HG02981 (cell line): ENCODE measurements around the gene PIGU.
"Not testable (repeated sequence)": the region's sequence is repeated elsewhere in the genome, so short reads cannot be mapped to it uniquely, and the experiment has no call there.

Experiments
- ATAC-seq: cut with Tn5 transposase; IDR thresholded peaks from one replicate; pipeline ENCODE4 v1.9.1; 2021; ENCODE audit warnings: mild to moderate bottlenecking, moderate library complexity; ENCODE audit not compliant: unreplicated experiment

Gene PIGU

GRCh38 chr20:34537651-34538050, 139.2 kb downstream of the PIGU start:
- ATAC-seq, result no peak

DNA sequence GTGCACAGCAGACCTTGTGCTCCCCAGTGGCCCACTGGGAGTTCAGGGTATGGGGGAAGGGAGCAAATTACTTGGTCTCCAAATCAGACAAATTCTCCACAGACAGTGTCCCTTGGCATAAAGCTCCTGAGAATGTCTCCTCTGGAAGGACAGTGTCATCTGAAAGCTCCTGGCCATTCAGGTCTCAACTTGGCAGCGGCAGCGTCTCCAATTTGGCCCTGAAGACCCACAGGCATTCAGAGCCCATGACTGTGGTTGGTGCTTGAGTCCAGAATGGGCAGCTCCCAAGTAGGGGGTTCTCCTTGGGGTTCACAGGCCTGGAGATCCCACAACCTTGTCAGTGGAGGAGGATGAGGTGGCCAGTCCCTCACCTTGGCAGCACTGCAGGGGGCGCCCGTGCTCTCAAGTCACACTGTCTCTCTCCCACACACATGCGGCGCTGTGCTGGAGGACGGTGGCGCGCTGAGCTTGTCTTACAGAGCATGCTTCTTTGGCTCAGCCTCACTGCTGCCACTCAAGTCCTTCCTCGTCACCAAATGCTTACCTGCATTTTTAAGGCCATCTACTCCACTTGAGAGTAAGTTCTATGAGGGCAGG, 140.0 kb downstream of the PIGU start:
- no peak for ATAC-seq

- no peak for ATAC-seq
These were observed 141.0 kb downstream of the PIGU start for GRCh38 chr20:34535857-34536256.

- no peak for ATAC-seq
These were observed 141.5 kb downstream of the PIGU start for GRCh38 chr20:34535301-34535840.

GRCh38 chr20:34534391-34535165, 142.3 kb downstream of the PIGU start:
- no peak for ATAC-seq

DNA sequence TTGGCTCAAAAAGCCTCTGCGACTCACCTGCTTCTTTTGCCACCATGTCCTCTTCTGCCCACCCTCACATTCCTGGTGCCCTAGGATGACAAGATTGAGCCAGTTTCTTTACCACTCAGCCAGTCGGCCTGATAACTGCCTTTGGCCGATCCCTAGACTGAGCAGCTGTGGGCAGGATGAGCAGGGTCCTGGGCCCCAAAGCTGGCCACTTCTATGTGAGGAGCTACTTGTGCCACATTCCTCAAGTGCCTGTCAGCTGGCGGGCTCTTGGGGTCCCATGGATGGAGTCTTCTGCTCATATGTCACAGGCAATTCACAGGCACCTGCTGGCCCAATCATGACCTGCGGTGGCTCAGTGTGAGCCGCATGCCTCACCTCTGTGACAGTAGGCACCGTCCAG, 144.1 kb downstream of the PIGU start:
- no peak for ATAC-seq

DNA sequence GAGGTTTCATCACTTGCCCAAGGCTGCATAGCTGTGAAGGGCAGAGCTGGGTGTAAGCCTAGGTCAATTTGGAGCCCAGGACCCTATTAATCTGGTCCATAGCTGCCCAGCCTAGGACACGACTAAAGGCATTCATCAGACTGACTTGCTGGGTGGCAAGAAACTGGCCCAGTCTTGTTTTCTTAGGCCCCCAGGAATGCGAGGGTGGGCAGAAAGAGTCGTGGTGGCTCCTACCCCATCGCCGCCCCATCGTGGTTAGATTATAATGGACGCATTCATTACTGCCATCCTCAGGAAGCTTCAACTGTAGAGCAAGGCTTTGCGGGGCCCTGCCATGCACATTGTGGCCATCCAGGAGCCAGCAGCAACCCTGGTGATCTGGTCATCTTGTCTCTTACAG, 144.6 kb downstream of the PIGU start:
- ATAC-seq, result no peak

DNA sequence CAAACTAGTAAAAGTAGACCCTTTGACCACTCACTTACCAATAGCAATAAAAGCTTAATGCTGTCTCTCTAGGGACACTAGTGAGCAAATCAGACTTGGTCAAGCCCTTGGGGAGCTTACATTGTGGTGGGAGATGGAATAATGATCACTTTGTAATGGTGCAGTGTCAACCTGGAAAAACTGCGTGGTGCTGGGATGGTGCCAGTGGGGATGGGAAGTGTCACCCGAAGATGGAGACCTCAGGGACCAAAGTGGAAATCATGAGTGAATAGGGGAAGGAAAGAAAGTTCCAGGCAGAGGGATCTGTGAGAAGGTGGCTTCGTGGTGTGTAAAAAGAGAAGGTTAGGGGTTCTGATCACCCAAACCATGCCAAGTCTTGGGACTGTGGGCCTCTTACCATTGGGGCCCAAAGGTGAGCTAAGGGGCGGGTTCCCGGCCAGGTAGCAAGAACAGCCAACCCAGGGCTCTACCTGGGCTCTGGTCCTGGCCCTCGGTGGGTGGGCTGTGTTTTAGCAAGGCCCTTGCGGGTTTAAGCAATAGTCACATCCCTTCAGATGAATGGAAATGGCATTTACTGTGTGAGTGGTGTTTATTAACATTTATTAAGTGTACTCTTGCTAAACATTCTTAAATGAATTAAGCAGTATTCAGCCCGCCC, 145.2 kb downstream of the PIGU start:
- no peak for ATAC-seq

GRCh38 chr20:34530342-34530741, 146.6 kb downstream of the PIGU start:
- no peak for ATAC-seq

GRCh38 chr20:34529742-34530141, 147.2 kb downstream of the PIGU start:
- ATAC-seq, result no peak

- ATAC-seq, result no peak
These were observed 148.0 kb downstream of the PIGU start for GRCh38 chr20:34528921-34529297.

GRCh38 chr20:34527016-34527415, 149.9 kb downstream of the PIGU start:
- no peak for ATAC-seq

GRCh38 chr20:34526466-34526865, 150.4 kb downstream of the PIGU start:
- ATAC-seq, result no peak

DNA sequence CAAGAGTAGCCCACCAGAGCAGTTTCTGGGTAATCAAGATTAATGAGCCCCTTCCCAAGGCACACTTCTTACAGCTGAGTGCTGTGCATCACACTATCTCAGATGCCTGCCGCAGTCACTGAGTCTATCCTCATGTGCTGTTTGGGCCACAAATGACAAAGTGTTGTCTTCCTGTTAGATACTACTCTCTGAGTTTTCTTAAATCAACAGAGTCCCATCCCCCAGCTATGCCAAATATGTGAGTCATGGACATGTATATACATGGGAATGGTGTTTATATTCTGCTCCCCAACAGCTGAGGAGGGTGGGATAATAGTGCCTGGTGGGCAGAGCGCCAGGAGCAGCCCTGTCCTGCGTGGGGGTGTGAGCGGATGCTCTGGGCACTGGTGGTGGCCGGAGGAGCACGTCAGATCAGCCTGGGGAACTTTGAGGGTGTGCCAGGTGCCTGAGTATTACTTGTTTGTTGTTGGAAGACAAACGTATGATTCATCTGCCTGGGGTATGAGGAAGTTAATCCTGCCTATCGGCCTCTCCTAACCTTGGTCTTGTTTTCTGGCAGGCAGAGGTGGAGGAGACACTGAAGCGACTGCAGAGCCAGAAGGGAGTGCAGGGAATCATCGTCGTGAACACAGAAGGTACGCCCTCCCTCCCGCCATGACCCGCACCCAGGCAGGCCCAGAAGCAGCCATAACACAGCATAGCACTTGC, 151.0 kb downstream of the PIGU start:
- ATAC-seq, result no peak

DNA sequence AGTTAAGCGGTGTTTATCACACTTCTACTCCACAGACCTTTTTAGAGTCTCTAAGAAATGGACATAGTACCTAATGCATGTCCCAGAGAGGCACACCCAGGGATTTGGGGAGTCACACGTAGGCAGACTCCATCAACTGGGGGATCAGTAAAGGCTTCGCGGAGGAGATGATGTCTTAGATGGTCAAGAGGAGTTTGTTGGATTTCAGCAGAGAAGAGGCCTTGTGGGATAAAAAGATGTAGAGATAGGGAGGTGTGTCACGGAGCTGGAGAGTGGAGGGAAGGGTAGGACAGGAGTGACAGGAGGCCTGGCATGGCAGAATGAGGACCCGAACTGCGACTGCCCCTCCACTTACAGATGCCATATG, 151.6 kb downstream of the PIGU start:
- no peak for ATAC-seq

DNA sequence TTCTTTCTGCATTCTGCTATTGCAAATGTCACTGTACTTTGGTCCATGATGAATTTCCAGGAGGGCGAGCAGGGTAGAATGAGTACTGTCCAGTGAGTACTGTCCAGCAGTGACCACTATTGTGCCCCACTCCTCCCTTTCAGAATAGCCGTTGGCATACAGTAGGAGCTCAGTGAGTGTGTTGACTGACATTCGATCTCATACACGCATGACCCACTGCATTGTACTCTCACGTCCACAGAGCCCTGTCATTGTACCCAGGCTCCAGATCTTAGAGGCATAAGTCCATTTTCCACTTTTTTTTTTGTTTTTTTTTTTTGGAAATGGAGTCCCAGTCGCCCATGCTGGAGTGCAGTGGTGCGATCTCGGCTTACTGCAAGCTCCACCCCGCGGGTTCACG, 152.5 kb downstream of the PIGU start:
- ATAC-seq, result no peak

DNA sequence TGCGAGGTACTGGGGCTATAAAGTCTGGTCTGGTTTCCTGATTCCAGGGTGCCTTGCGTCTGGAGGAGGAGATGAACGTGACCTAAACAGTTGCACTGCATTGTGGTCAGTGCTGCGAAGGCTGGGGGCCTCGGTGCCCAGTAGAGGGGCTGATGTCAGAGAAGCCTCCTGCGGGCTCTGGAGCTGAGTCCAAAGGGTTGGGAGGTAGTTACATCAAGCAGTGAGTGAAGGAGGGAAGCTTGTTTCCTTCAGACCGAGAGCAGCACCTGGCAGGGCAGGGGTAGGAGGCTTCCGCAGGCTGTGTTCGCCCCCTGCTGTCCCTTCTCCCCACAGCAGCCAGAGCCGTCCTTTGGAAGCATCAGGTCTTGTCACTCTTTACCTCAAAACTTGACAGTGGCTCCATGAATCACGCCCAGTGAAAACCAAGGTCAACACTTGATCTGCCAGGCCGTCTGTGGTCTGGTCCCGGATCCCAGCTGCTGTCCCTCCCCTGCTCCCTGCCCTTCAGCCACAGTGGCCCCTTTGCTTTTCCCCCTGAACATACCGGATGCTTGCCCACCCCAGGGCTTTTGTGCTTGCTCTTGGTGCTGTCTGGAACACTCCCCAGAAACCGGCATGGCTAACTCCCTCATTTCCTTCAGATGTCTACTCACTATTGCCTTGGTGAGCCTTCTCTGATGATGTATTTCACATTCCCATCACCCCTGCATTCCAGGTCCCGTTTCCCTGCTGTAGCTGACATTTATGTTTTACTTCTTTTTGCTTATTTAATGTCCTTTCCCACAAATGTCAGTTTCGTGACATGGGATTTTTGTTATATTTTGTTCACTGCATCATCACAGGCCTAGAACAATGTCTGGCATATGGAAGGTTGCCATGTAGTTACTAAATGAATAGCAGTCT, 153.7 kb downstream of the PIGU start:
- no peak for ATAC-seq

- ATAC-seq, result not testable (repeated sequence)
These were observed 157.1 kb downstream of the PIGU start for GRCh38 chr20:34519841-34520240.

DNA sequence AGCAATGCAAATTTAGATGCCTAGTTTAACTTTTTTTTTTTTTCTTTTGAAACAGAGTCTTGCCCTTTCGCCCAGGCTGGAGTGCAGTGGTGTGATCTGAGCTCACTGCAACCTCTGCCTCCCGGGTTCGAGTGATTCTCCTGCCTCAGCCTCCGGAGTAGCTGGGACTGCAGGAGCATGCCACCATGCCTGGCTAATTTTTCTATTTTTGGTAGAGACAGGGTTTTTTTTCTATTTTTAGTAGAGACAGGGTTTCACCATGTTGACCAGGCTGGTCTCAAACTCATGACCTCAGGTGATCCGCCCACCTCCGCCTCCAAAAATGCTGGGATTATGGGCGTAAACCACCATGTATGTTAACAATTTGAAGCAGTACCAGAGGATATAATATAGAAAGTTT, 158.0 kb downstream of the PIGU start:
- not testable (repeated sequence) for ATAC-seq

GRCh38 chr20:34517114-34517505, 159.8 kb downstream of the PIGU start:
- ATAC-seq, result no peak
